Liver (tissue), 9 donors: ENCODE results near the gene WASL. TPM values are rescaled to one million over a fixed set of nuclear protein-coding genes. Genes with fewer than 3 reads are reported as not detected.

Experiments used
- DNase-seq: peaks from one replicate; pipeline ENCODE4 v3.0.0-alpha.2; 2017; ENCODE audit warnings: low spot score
- H3K27ac ChIP-seq, 2 donors: one replicate each; pipeline ENCODE4 v1.7.0; 2013; ENCODE audit warnings: inconsistent platforms in 2 of 2, low read length in 2 of 2, control low read depth in 1 of 2, low read depth in 1 of 2, mild to moderate bottlenecking in 1 of 2
- H3K27me3 ChIP-seq, 4 donors: one replicate each; pipeline versions ENCODE4 v1.6.1 to v1.7.0; 2013; ENCODE audit warnings: low read length in 3 of 4, inconsistent platforms in 1 of 4, mild to moderate bottlenecking in 1 of 4, moderate library complexity in 1 of 4; ENCODE audit not compliant: control insufficient read depth in 4 of 4, insufficient read depth in 4 of 4
- H3K36me3 ChIP-seq, 4 donors: one replicate each; pipeline versions ENCODE4 v1.6.1 to v1.7.0; 2013; ENCODE audit warnings: low read length in 3 of 4, mild to moderate bottlenecking in 3 of 4, low read depth in 1 of 4, moderate library complexity in 1 of 4; ENCODE audit not compliant: control insufficient read depth in 4 of 4, insufficient read depth in 3 of 4
- H3K4me1 ChIP-seq, 4 donors: one replicate each; pipeline versions ENCODE4 v1.6.1 to v1.7.0; 2013; ENCODE audit warnings: low read length in 3 of 4, mild to moderate bottlenecking in 3 of 4, moderate library complexity in 1 of 4; ENCODE audit not compliant: control insufficient read depth in 4 of 4, insufficient read depth in 4 of 4
- H3K4me3 ChIP-seq, 3 donors: one replicate each; pipeline versions ENCODE4 v1.6.1 to v1.7.0; 2013; ENCODE audit warnings: low read length in 3 of 3, control low read depth in 1 of 3, low read depth in 1 of 3, mild to moderate bottlenecking in 1 of 3
- H3K9ac ChIP-seq, 2 donors: one replicate each; pipeline ENCODE4 v1.7.0; 2013; ENCODE audit warnings: low read length in 2 of 2, mild to moderate bottlenecking in 2 of 2, moderate library complexity in 2 of 2, control low read depth in 1 of 2, low read depth in 1 of 2
- H3K9me3 ChIP-seq, 4 donors: one replicate each; pipeline versions ENCODE4 v1.6.1 to v1.7.0; 2013; ENCODE audit warnings: low read length in 3 of 4; ENCODE audit not compliant: control insufficient read depth in 4 of 4
- ATF3 ChIP-seq: IDR thresholded peaks from 2 replicates; pipeline ENCODE4 v1.6.1; 2016; ENCODE audit warnings: antibody characterized with exemption
- CTCF ChIP-seq: fragments of 150-350 bp; IDR thresholded peaks from 2 replicates; pipeline ENCODE4 v1.5.1; 2017; ENCODE audit warnings: improper control_type of control experiment, low read depth, low read length; ENCODE audit not compliant: missing input control
- EGR1 ChIP-seq, 2 donors: IDR thresholded peaks; 2 replicates each; pipeline ENCODE4 v1.6.1; 2016 to 2018; ENCODE audit warnings: antibody characterized with exemption in 2 of 2, low read depth in 2 of 2
- FOXA1 ChIP-seq: IDR thresholded peaks from 2 replicates; pipeline ENCODE4 v1.6.1; 2016; ENCODE audit warnings: antibody characterized with exemption
- FOXA2 ChIP-seq: IDR thresholded peaks from 2 replicates; pipeline ENCODE4 v1.6.1; 2016; ENCODE audit warnings: antibody characterized with exemption
- GABPA ChIP-seq, 2 donors: IDR thresholded peaks in 1 of 2; conservative IDR thresholded peaks in 1 of 2; 2 replicates each; pipeline ENCODE4 v1.6.1; 2016; ENCODE audit warnings: antibody characterized with exemption in 2 of 2, mild to moderate bottlenecking in 1 of 2, moderate library complexity in 1 of 2
- HNF4A ChIP-seq, 2 donors: conservative IDR thresholded peaks; 2 replicates each; pipeline ENCODE4 v1.6.1; 2016; ENCODE audit warnings: antibody characterized with exemption in 2 of 2, mild to moderate bottlenecking in 2 of 2
- HNF4G ChIP-seq: IDR thresholded peaks from 2 replicates; pipeline ENCODE4 v1.6.1; 2016; ENCODE audit warnings: antibody characterized with exemption
- JUND ChIP-seq, 2 donors: IDR thresholded peaks; 2 replicates each; pipeline ENCODE4 v1.6.1; 2016; ENCODE audit warnings: antibody characterized with exemption in 2 of 2
- MAX ChIP-seq: IDR thresholded peaks from 2 replicates; pipeline ENCODE4 v1.6.1; 2016; ENCODE audit warnings: antibody characterized with exemption
- NR2F2 ChIP-seq: IDR thresholded peaks from 2 replicates; pipeline ENCODE4 v1.6.1; 2016; ENCODE audit warnings: antibody characterized with exemption
- RAD21 ChIP-seq, 2 donors: IDR thresholded peaks; 2 replicates each; pipeline ENCODE4 v1.6.1; 2016; ENCODE audit warnings: antibody characterized with exemption in 2 of 2, mild to moderate bottlenecking in 2 of 2
- REST ChIP-seq: IDR thresholded peaks from 2 replicates; pipeline ENCODE4 v1.6.1; 2016; ENCODE audit warnings: antibody characterized with exemption, mild to moderate bottlenecking
- RXRA ChIP-seq, 2 donors: IDR thresholded peaks; 2 replicates each; pipeline ENCODE4 v1.6.1; 2017 to 2018; ENCODE audit warnings: antibody characterized with exemption in 2 of 2, mild to moderate bottlenecking in 1 of 2
- SP1 ChIP-seq: IDR thresholded peaks from 2 replicates; pipeline ENCODE4 v1.6.1; 2018; ENCODE audit warnings: antibody characterized with exemption, mild to moderate bottlenecking
- TAF1 ChIP-seq: conservative IDR thresholded peaks from 2 replicates; pipeline ENCODE4 v1.6.1; 2016; ENCODE audit warnings: antibody characterized with exemption, mild to moderate bottlenecking
- YY1 ChIP-seq: IDR thresholded peaks from 2 replicates; pipeline ENCODE4 v1.6.1; 2016; ENCODE audit warnings: antibody characterized with exemption, mild to moderate bottlenecking
- ZBTB33 ChIP-seq: IDR thresholded peaks from 2 replicates; pipeline ENCODE4 v1.6.1; 2016; ENCODE audit warnings: antibody characterized with exemption
- WGBS: extraction: QIAGEN DNeasy Blood & Tissue Kit; methylation state at CpG from one replicate; pipeline ENCODE4 v1.1.7; 2013; 5-methylcytosine and 5-hydroxymethylcytosine counted together
- polyA plus RNA-seq, 2 donors: library from polyadenylated mRNA; stranded (reverse) in 1 of 2; unstranded in 1 of 2; fragments of 200-250 nt in 1 of 2; fragments of >200 nt in 1 of 2; fragmentation: Nextera tagmentation in 1 of 2; extraction: Ambion mirVana in 1 of 2; gene quantifications; one replicate each; pipeline versions ENCODE4 v1.2.1 to v1.2.3, GENCODE V29; 2013 to 2015
- total RNA-seq, 2 donors: library from RNA; depleted of rRNA; stranded (reverse); fragments of >200 nt; gene quantifications; one replicate each; pipeline ENCODE4 v1.2.3, GENCODE V29; 2014
- donor health status: healthy.
- donor health status: healthy.
- donor health status: healthy.
- donor health status: healthy.
- donor health status: healthy.

WASL gene
- total and polyA plus RNA-seq, 4 donors, result 12.9 to 20.7 (median 18.1) TPM

GRCh38 chr7:123757095-123757494 is 8.3 kb upstream of the WASL start:
- no peak overlapping the region for H3K9ac ChIP-seq
- WGBS, result 63% methylated on average over 1 of the region's 1 CpG
- TF ChIP-seq SP1 (no peak), ZBTB33 (no peak), GABPA (IDR thresholded peaks at IDR 0.05 in 1 of 2, conservative IDR thresholded peaks at IDR 0.05 in 1 of 2) (no peak), NR2F2 (no peak), CTCF (no peak), MAX (no peak), RAD21 (IDR thresholded peaks at IDR 0.05) (no peak), EGR1 (IDR thresholded peaks at IDR 0.05; ENCODE audit: low read depth in 2 of 2) (no peak), JUND (IDR thresholded peaks at IDR 0.05) (no peak), REST (no peak), TAF1 (no peak), YY1 (no peak), RXRA (IDR thresholded peaks at IDR 0.05) (no peak), FOXA2 (no peak), HNF4G (no peak), HNF4A (conservative IDR thresholded peaks at IDR 0.05) (no peak), FOXA1 (no peak), ATF3 (no peak)
- no peaks in the 10 kb centered on the region for H3K27me3 ChIP-seq
- no peak for DNase-seq
- peaks cover 0 to 8% (median 3%) of the 10 kb centered on the region in 4 donors for H3K4me1 ChIP-seq
- no peak overlapping the region for H3K4me3 ChIP-seq
- H3K36me3 ChIP-seq, result no peaks in the 10 kb centered on the region
- no peak overlapping the region for H3K27ac ChIP-seq
- H3K9me3 ChIP-seq, result no peaks in the 10 kb centered on the region

- no peaks in the 10 kb centered on the region for H3K27me3 ChIP-seq
- no peaks in the 10 kb centered on the region for H3K9me3 ChIP-seq
- WGBS, result 92% methylated on average over 1 of the region's 1 CpG
- no peak overlapping the region for H3K4me3 ChIP-seq
- H3K4me1 ChIP-seq, result peaks cover 0 to 10% (median 4%) of the 10 kb centered on the region in 4 donors
- TF ChIP-seq EGR1 (IDR thresholded peaks at IDR 0.05; ENCODE audit: low read depth in 2 of 2) (no peak), NR2F2 (no peak), CTCF (no peak), TAF1 (no peak), SP1 (no peak), YY1 (no peak), RXRA (IDR thresholded peaks at IDR 0.05) (no peak), ZBTB33 (no peak), GABPA (IDR thresholded peaks at IDR 0.05 in 1 of 2, conservative IDR thresholded peaks at IDR 0.05 in 1 of 2) (no peak), JUND (IDR thresholded peaks at IDR 0.05) (no peak), FOXA2 (no peak)
- no peak for DNase-seq
- no peaks in the 10 kb centered on the region for H3K36me3 ChIP-seq
- no peak overlapping the region for H3K27ac ChIP-seq
- H3K9ac ChIP-seq, result no peak overlapping the region
These were observed 6.5 kb upstream of the WASL start for GRCh38 chr7:123755338-123755737.
